MM.1S (cell line): ENCODE results near the gene ACTN1.

ENCODE experiments used
- DNase-seq: peaks from one replicate; pipeline ENCODE4 v3.0.0-alpha.2; 2015
- H2AFZ ChIP-seq: fragments of 300-600 bp; sonication (generic); 2 replicates; pipeline ENCODE4 v1.6.0; 2016; ENCODE audit warnings: antibody characterized with exemption, low read length
- H3F3A ChIP-seq: fragments of 300-600 bp; sonication (generic); 2 replicates; pipeline ENCODE4 v1.6.1; 2016; ENCODE audit warnings: mild to moderate bottlenecking, antibody characterized with exemption, low read length, moderate library complexity, mixed read lengths; ENCODE audit not compliant: insufficient read depth
- H3K27ac ChIP-seq: fragments of 300-600 bp; sonication (generic); 2 replicates; pipeline ENCODE4 v1.5.1; 2016; ENCODE audit warnings: mild to moderate bottlenecking, low read length
- H3K27me3 ChIP-seq: fragments of 300-600 bp; sonication (generic); replicated peaks from 2 replicates; pipeline ENCODE4 v1.6.0; 2016; ENCODE audit warnings: low read length; ENCODE audit not compliant: insufficient read depth
- H3K36me3 ChIP-seq: fragments of 300-600 bp; sonication (generic); replicated peaks from 2 replicates; pipeline ENCODE4 v1.6.1; 2016; ENCODE audit warnings: mild to moderate bottlenecking, low read length, mixed read lengths; ENCODE audit not compliant: insufficient read depth
- H3K4me1 ChIP-seq: fragments of 300-600 bp; sonication (generic); 2 replicates; pipeline ENCODE4 v1.6.1; 2016; ENCODE audit warnings: low read length, mixed read lengths
- H3K4me2 ChIP-seq: fragments of 300-600 bp; sonication (generic); 2 replicates; pipeline ENCODE4 v1.6.0; 2016; ENCODE audit warnings: low read depth, low read length
- H3K4me3 ChIP-seq: fragments of 300-600 bp; sonication (generic); 2 replicates; pipeline ENCODE4 v1.5.1; 2016; ENCODE audit warnings: low read length, mixed read lengths
- H3K79me2 ChIP-seq: fragments of 300-600 bp; sonication (generic); 2 replicates; pipeline ENCODE4 v1.6.1; 2016; ENCODE audit warnings: mixed run types, low read length, mixed read lengths
- H3K9ac ChIP-seq: fragments of 300-600 bp; sonication (generic); 2 replicates; pipeline ENCODE4 v1.6.1; 2016; ENCODE audit warnings: low read length, mixed read lengths
- H3K9me2 ChIP-seq: fragments of 300-600 bp; sonication (generic); replicated peaks from 2 replicates; pipeline ENCODE4 v1.6.1; 2016; ENCODE audit warnings: mild to moderate bottlenecking, low read length, mixed read lengths; ENCODE audit not compliant: insufficient read depth
- H3K9me3 ChIP-seq: fragments of 300-600 bp; sonication (generic); replicated peaks from 2 replicates; pipeline ENCODE4 v1.6.1; 2016; ENCODE audit warnings: mild to moderate bottlenecking, low read length, mixed read lengths; ENCODE audit not compliant: insufficient read depth
- H4K20me1 ChIP-seq: fragments of 300-600 bp; sonication (generic); 2 replicates; pipeline ENCODE4 v1.6.1; 2016; ENCODE audit warnings: mild to moderate bottlenecking, low read length, moderate library complexity, mixed read lengths; ENCODE audit not compliant: insufficient read depth
- CTCF ChIP-seq: fragments of 300-600 bp; sonication (generic); IDR thresholded peaks from 2 replicates; pipeline ENCODE4 v1.5.1; 2016; ENCODE audit warnings: antibody characterized with exemption, low read length, mixed read lengths
- EZH2 ChIP-seq: fragments of 300-600 bp; sonication (generic); optimal IDR thresholded peaks from 2 replicates; pipeline ENCODE3; 2017; ENCODE audit warnings: low read depth, mild to moderate bottlenecking, antibody characterized with exemption, low read length, mixed read lengths
- EZH2phosphoT487 ChIP-seq: fragments of 300-600 bp; sonication (generic); IDR thresholded peaks from 2 replicates; pipeline ENCODE4 v1.6.1; 2018; ENCODE audit warnings: antibody characterized with exemption, low read length

The ACTN1 gene

GRCh38 chr14:68896132-68896531, 83.0 kb downstream of the ACTN1 start:
- no peaks in the 10 kb centered on the region for H3K79me2 ChIP-seq
- no peak for DNase-seq
- no peak overlapping the region for H2AFZ ChIP-seq
- H3K9me2 ChIP-seq, result no peaks in the 10 kb centered on the region
- no peaks in the 10 kb centered on the region for H3K27me3 ChIP-seq
- no peaks in the 10 kb centered on the region for H3K9me3 ChIP-seq
- H4K20me1 ChIP-seq, result no peaks in the 10 kb centered on the region
- TF ChIP-seq EZH2phosphoT487, result no peak
- no peak for TF ChIP-seq CTCF
- H3K9ac ChIP-seq, result no peak overlapping the region
- H3K4me3 ChIP-seq, result no peak overlapping the region
- H3K36me3 ChIP-seq, result no peaks in the 10 kb centered on the region
- H3K4me1 ChIP-seq, result peaks cover 6% of the 10 kb centered on the region; the same call in 1 of the 2 replicates
- H3K4me2 ChIP-seq, result no peak overlapping the region
- no peak overlapping the region for H3K27ac ChIP-seq
- 0 out of 2 replicates have a peak, but pooled peaks cover 4% of the 10 kb centered on the region for H3F3A ChIP-seq

- no peaks in the 10 kb centered on the region for H3K79me2 ChIP-seq
- H4K20me1 ChIP-seq, result no peaks in the 10 kb centered on the region
- H3K4me3 ChIP-seq, result no peak overlapping the region
- no peaks in the 10 kb centered on the region for H3K36me3 ChIP-seq
- H3K4me1 ChIP-seq, result peaks cover 6% of the 10 kb centered on the region; the same call in 1 of the 2 replicates
- H3F3A ChIP-seq, result 0 out of 2 replicates have a peak, but pooled peaks cover 4% of the 10 kb centered on the region
- no peaks in the 10 kb centered on the region for H3K27me3 ChIP-seq
- H3K4me2 ChIP-seq, result no peak overlapping the region
- no peaks in the 10 kb centered on the region for H3K9me3 ChIP-seq
- no peak overlapping the region for H2AFZ ChIP-seq
- no peak for DNase-seq
- no peak overlapping the region for H3K9ac ChIP-seq
- no peak overlapping the region for H3K27ac ChIP-seq
- no peaks in the 10 kb centered on the region for H3K9me2 ChIP-seq
- no peak for TF ChIP-seq EZH2phosphoT487
- no peak for TF ChIP-seq CTCF
- no peak for TF ChIP-seq EZH2
Measured at GRCh38 chr14:68894802-68895703, 84.0 kb downstream of the ACTN1 start.

- Histone ChIP-seq H3K36me3 (no peaks in the 10 kb centered on the region), H3K4me2 (no peak overlapping the region), H3K79me2 (no peaks in the 10 kb centered on the region), H3K27me3 (no peaks in the 10 kb centered on the region), H3K9ac (no peak overlapping the region), H3K27ac (no peak overlapping the region), H3K9me2 (no peaks in the 10 kb centered on the region), H3K9me3 (no peaks in the 10 kb centered on the region), H3F3A (0 out of 2 replicates have a peak, but pooled peaks cover 4% of the 10 kb centered on the region), H2AFZ (no peak overlapping the region), H4K20me1 (no peaks in the 10 kb centered on the region), H3K4me1 (peaks cover 6% of the 10 kb centered on the region; the same call in 1 of the 2 replicates), H3K4me3 (no peak overlapping the region)
- no peak for DNase-seq
- TF ChIP-seq CTCF, result no peak
Measured at GRCh38 chr14:68894123-68894522, 85.0 kb downstream of the ACTN1 start.
